HUES64 (cell line): ENCODE results near the gene ZNF687.
"Not testable (repeated sequence)": the region's sequence is repeated elsewhere in the genome, so short reads cannot be mapped to it uniquely, and the experiment has no call there.

Source experiments
- H3K27ac ChIP-seq: 2 replicates; pipeline ENCODE4 v1.7.0; 2013; ENCODE audit warnings: low read depth, low read length, inconsistent platforms
- H3K27me3 ChIP-seq: 2 replicates; pipeline ENCODE4 v1.6.1; 2013; ENCODE audit warnings: mild to moderate bottlenecking, low read length; ENCODE audit not compliant: insufficient read depth
- H3K36me3 ChIP-seq: 2 replicates; pipeline ENCODE4 v1.6.1; 2013; ENCODE audit warnings: mild to moderate bottlenecking, low read length; ENCODE audit not compliant: insufficient read depth
- H3K4me1 ChIP-seq: 2 replicates; pipeline ENCODE4 v1.6.1; 2013; ENCODE audit warnings: mild to moderate bottlenecking, low read length, moderate library complexity; ENCODE audit not compliant: insufficient read depth
- H3K4me3 ChIP-seq: 2 replicates; pipeline ENCODE4 v1.5.1; 2013; ENCODE audit warnings: mild to moderate bottlenecking, low read length, moderate library complexity
- H3K9ac ChIP-seq: 2 replicates; pipeline ENCODE4 v1.6.1; 2013; ENCODE audit warnings: mild to moderate bottlenecking, low read depth, low read length
- H3K9me3 ChIP-seq: 2 replicates; pipeline ENCODE4 v1.6.1; 2013; ENCODE audit warnings: low read depth, low read length; ENCODE audit not compliant: insufficient read depth
- WGBS: fragments of 150-250, 120-280 bp; methylation state at CpG from one replicate; pipeline ENCODE4 v1.1.7; 2013; ENCODE audit warnings: missing lambda C conversion rate; 5-methylcytosine and 5-hydroxymethylcytosine counted together

ZNF687 gene

DNA sequence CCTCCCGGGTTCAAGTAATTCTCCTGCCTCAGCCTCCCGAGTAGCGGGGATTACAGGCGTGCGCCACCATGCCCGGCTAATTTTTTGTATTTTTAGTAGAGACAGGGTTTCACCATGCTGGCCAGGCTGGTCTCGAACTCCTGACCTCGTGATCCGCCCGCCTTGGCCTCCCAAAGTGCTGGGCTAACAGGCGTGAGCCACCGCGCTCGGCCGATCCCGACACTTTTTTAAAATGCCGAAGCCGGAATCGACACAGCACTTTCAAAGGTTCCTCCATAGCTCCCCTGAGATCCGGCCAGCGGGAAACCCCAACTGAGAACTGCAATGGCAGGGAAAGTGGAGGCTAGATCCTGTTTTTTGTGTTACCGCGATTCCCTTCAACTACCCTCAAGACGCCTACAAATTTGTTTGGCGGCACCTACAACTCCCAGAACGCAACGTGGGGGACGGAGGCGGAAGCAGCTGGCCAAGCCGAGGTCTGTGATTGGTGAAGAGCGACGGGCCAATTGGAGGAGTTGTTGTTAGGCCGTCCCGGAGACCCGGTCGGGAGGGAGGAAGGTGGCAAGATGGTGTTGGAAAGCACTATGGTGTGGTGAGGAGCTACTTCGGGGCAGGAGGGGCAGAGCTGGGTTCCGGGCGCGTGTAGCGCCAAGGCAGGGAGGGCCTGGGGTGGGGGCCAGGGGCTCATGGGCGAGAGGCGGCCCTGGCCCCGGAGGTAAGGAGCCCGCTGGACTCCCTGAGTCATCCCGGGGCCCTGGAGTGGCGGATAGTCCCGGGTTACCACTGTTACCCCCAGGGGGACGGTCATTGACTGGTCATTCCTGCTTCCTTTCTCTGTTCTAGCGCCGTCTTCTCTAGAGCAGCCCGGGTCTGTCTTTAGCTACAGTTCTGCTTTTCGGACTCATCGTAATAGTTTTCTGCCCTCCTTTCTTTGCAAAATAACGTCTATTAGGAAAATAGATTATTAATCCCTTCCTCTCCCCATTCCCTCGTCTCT is 27.6 kb upstream of the ZNF687 start, which contains the start of gene PSMD4:
Gene PSMD4 (plus strand): TSS at position 518 of the 997 bp plus-strand sequence. CDS start 49 bp downstream, at position 567.
- Histone ChIP-seq H3K4me3 (peak within 1 kb of the TSS; percentile 98), H3K4me1 (peaks cover 6% of the 10 kb centered on the region; the same call in 1 of the 2 replicates), H3K36me3 (peaks cover 14% of the 10 kb centered on the region), H3K27me3 (no peaks in the 10 kb centered on the region), H3K27ac (peak within 1 kb of the TSS; percentile 78), H3K9me3 (no peaks in the 10 kb centered on the region), H3K9ac (peak within 1 kb of the TSS; percentile 93)
- WGBS, result 31% methylated on average over 56 of the region's 56 CpGs

DNA sequence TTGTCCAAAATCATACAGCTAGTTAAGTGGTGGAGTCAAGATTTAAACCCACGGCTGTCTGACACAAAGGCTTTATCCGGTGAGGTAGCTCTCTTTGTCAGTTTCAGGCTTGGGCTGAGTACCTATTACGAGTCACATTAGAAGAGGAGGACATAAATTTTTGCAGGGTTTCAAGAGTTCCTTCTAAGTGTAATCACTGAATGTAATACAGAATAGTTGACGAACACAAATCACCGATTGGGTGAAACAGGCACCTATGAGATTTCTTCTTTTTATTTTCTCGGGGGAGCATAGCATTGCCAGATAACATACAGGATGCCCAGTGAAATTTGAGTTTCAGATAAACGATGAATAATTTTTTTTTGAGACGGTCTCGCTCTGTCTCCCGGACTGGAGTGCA is 26.7 kb upstream of the ZNF687 start:
- WGBS, result 56% methylated on average over 10 of the region's 10 CpGs
- Histone ChIP-seq H3K36me3 (peaks cover 5% of the 10 kb centered on the region), H3K4me1 (peaks cover 6% of the 10 kb centered on the region; the same call in 1 of the 2 replicates), H3K27me3 (no peaks in the 10 kb centered on the region), H3K27ac (peak overlapping the region; percentile 78), H3K9ac (peak overlapping the region; percentile 93), H3K4me3 (peak overlapping the region; percentile 98), H3K9me3 (no peaks in the 10 kb centered on the region)

DNA sequence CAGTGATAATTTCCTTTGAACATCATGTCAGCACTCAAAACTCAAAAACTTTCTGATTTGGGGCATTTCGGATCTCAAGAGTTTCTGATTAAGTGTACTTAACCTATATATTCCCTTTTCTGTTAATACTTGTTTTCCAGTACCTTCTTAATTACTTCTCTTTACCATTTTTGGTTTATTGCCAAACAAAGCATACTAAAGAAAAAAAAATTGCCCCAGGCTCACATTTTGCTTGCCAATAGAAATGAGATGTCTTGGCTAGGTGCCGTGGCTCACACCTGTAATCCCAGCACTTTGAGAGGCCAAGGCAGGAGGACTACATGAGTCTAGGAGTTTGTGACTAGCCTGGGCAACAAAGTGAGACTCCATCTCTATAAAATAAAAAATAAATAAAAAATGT is 22.7 kb upstream of the ZNF687 start:
- 95% methylated on average over 2 of the region's 2 CpGs for WGBS
- H3K4me3 ChIP-seq, result no peak overlapping the region
- peaks cover 6% of the 10 kb centered on the region; the same call in 1 of the 2 replicates for H3K4me1 ChIP-seq
- H3K9ac ChIP-seq, result no peak overlapping the region
- H3K36me3 ChIP-seq, result peaks cover 30% of the 10 kb centered on the region
- H3K27ac ChIP-seq, result no peak overlapping the region
- no peaks in the 10 kb centered on the region for H3K9me3 ChIP-seq
- H3K27me3 ChIP-seq, result no peaks in the 10 kb centered on the region

DNA sequence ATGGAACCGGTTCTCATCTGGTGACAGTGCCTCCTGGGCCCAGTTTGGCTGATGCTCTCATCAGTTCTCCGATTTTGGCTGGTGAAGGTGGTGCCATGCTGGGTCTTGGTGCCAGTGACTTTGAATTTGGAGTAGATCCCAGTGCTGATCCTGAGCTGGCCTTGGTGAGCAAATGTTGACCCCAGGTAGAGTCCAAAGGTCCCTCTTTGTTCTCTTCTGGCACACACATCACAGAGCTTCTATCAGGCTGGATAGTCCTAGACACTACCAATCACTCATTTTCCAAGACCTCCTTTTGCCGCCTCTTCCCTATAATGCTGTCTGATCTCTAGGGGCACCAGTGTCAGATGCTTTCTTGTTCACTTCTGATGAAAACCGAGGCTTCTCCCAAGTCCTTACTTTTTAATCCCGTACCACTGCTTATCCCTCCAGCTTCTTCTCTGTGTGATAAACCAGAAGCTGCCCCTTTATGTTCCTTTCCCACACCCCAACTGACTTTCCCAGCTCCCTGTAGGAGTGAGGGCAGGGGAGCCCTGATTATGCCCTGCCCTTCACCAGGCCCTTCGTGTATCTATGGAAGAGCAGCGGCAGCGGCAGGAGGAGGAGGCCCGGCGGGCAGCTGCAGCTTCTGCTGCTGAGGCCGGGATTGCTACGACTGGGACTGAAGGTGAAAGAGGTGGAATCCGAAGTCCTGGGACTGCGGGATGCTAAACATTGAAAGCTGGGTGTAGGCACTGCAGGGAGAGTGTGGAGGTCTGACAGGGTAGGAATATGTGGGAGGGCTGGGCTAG is 16.5 kb upstream of the ZNF687 start:
- Histone ChIP-seq H3K4me1 (no peaks in the 10 kb centered on the region), H3K27ac (no peak overlapping the region), H3K4me3 (no peak overlapping the region), H3K9ac (no peak overlapping the region), H3K36me3 (peaks cover 66% of the 10 kb centered on the region), H3K27me3 (no peaks in the 10 kb centered on the region), H3K9me3 (no peaks in the 10 kb centered on the region)
- WGBS, result 89% methylated on average over 14 of the region's 14 CpGs

DNA sequence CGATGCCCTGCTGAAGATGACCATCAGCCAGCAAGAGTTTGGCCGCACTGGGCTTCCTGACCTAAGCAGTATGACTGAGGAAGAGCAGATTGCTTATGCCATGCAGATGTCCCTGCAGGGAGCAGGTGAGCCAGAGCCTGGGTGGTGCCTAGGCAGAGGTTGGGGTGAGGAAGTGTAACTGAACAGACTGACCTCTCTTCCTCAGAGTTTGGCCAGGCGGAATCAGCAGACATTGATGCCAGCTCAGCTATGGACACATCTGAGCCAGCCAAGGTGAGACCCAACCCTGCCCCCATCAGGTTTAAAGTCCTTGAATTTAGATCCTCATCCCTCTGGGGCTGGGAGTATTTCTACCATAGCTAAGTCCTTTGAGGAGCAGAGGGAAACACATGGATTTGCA is 15.8 kb upstream of the ZNF687 start:
- peaks cover 66% of the 10 kb centered on the region for H3K36me3 ChIP-seq
- H3K27ac ChIP-seq, result no peak overlapping the region
- WGBS, result 98% methylated on average over 3 of the region's 3 CpGs
- H3K4me3 ChIP-seq, result no peak overlapping the region
- H3K9ac ChIP-seq, result no peak overlapping the region
- H3K27me3 ChIP-seq, result no peaks in the 10 kb centered on the region
- H3K9me3 ChIP-seq, result no peaks in the 10 kb centered on the region
- H3K4me1 ChIP-seq, result no peaks in the 10 kb centered on the region

DNA sequence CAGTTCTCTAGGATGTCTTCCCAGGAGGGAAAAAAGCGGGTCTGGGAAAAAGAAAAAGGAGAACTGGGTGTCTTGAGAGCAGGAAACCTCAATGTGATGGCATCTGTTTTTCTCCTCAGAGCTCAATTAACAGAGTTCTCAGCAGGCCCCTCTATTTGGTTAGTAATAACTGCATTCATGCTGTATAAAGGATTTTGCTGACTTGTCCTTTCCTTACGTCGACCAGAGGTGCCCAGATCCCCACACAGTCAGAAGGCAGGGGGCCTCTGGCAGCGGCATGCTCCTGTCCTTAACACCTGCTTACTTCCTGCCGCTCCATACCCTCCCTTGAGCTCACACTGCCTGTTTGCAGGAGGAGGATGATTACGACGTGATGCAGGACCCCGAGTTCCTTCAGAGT is 15.3 kb upstream of the ZNF687 start:
- Histone ChIP-seq H3K27ac (no peak overlapping the region), H3K9ac (no peak overlapping the region), H3K4me3 (no peak overlapping the region), H3K27me3 (no peaks in the 10 kb centered on the region), H3K9me3 (no peaks in the 10 kb centered on the region), H3K36me3 (peaks cover 66% of the 10 kb centered on the region), H3K4me1 (no peaks in the 10 kb centered on the region)
- whole genome bisulfite sequencing, result 85% methylated on average over 8 of the region's 8 CpGs

DNA sequence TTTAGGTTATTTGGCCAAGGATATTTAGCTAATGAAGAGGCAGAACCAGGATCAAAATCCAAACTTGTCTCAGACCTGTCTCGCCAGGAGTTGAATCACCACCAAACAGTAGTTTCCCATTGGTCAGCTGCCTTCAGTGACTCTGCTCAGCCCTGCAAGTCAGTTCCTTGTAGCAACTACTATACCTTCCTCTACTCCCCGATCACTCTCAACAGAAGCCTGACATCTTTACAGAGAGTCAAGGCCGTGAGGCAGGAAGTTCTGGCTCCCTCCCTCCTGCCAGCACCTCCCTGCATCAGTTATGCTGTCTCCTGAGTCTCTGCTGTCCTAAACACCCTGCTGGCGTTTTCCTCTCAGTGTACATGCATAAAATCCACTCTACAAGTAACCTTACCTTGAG is 14.3 kb upstream of the ZNF687 start:
- Histone ChIP-seq H3K27me3 (no peaks in the 10 kb centered on the region), H3K4me3 (no peak overlapping the region), H3K27ac (no peak overlapping the region), H3K9me3 (no peaks in the 10 kb centered on the region), H3K9ac (no peak overlapping the region), H3K36me3 (peaks cover 56% of the 10 kb centered on the region), H3K4me1 (no peaks in the 10 kb centered on the region)
- WGBS, result 95% methylated on average over 4 of the region's 4 CpGs

DNA sequence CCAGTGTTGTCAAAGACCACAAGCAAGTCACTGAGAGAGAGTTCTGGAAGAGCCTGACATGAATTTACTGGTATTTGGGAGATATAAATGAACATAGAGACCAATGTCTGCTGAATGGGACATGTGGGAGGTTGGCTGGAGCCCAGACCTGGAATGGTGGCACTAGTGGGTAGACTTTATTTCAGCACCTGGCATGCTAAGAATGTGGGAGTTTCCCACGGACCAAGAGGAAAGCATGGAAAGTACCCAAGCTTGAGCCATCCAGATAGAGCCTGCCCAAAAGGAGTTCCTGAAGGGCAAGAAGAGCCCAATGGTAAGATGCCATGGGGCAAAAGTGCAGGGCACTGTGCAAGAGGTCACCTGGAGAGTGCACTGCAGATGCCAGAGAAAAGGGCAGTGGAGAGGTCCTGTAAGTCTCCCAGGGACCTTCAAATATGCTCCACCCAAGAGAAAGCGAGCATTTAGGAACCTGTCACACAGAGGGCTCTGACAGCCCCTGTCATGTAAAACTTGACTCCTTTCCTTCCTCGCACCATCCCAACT is 8.1 kb upstream of the ZNF687 start:
- Histone ChIP-seq H3K4me3 (no peak overlapping the region), H3K4me1 (no peaks in the 10 kb centered on the region), H3K27ac (no peak overlapping the region), H3K27me3 (no peaks in the 10 kb centered on the region), H3K36me3 (peaks cover 2% of the 10 kb centered on the region; the same call in 1 of the 2 replicates), H3K9ac (no peak overlapping the region), H3K9me3 (no peaks in the 10 kb centered on the region)
- WGBS, result 88% methylated on average over 3 of the region's 3 CpGs

DNA sequence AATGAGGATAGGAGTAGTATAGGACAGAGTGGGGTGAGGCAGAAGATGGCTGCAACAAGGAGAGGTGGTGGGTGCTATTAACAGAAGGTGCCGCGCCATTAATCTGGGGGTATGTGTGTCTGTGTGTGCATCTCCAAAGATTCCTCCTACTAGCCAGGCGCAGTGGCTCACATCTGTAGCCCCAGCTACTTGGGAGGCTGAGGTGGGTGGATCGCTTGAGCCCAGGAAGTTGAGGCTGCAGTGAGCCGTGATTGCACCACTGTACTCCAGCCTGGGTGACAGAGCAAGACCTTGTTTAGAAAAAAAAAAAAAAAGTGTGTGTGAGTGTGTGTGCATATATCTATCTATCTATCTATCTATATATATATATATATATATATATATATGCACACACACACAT is 6.8 kb upstream of the ZNF687 start:
- 88% methylated on average over 5 of the region's 5 CpGs for WGBS
- not testable (repeated sequence) for H3K27ac ChIP-seq, H3K4me3 ChIP-seq, H3K36me3 ChIP-seq, H3K9ac ChIP-seq, H3K27me3 ChIP-seq, H3K4me1 ChIP-seq, H3K9me3 ChIP-seq

DNA sequence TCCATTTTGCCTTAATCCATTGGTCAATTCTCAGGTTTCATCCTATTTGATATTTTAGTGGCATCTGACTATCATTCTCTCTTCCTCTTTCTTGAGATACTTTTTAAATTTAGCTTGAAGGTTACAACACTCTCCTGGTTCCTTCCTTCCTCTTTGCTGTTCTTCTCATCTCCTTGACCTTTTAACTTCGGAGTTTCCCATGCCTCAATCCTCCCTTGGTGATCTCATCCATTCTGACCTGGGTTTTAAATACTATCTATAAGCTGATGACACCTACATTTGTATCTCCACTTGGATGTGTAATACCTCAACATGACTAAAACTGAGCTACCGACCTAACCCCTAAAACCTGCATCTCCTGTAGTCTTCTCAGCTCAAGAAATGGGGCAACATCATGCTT is 4.8 kb upstream of the ZNF687 start:
- Histone ChIP-seq H3K9ac (no peak overlapping the region), H3K9me3 (no peaks in the 10 kb centered on the region), H3K4me3 (no peak overlapping the region), H3K4me1 (no peaks in the 10 kb centered on the region), H3K27me3 (no peaks in the 10 kb centered on the region), H3K36me3 (no peaks in the 10 kb centered on the region), H3K27ac (no peak overlapping the region)
- WGBS, result 92% methylated on average over 2 of the region's 2 CpGs
